IMR-90 (cell line): ENCODE data around the gene NPAS2. TPM values are rescaled to one million over a fixed set of nuclear protein-coding genes. Genes with fewer than 3 reads are reported as not detected.

ENCODE experiments used
- ATAC-seq: fragments of 200-7000 bp; cut with Tn5 transposase; 2 replicates; pipeline ENCODE4 v1.9.1; 2020; ENCODE audit warnings: low read depth, mild to moderate bottlenecking, moderate library complexity
- BruUV-seq: library from RNA; stranded (reverse); fragments of 400-500 nt; replicated peaks from 2 replicates; lab custom pipeline; 2021; lab: Mats Ljungman, UMichigan
- CTCF ChIA-PET: fragments of 300-600 bp; formaldehyde crosslinking; extraction: SDS; loops from one replicate; lab custom pipeline; 2021; ENCODE audit warnings: antibody characterized with exemption; lab: Yijun Ruan, JAX
- POLR2A ChIA-PET: fragments of 300-600 bp; sonication (Branson Sonifier 250); formaldehyde crosslinking; loops from one replicate; lab custom pipeline; 2022; ENCODE audit warnings: antibody characterized with exemption; ENCODE audit not compliant: unreplicated experiment; lab: Charles Lee
- DNase-seq: peaks from one replicate; pipeline ENCODE4 v3.0.0; 2013
- H2AFZ ChIP-seq: replicated peaks from 2 replicates; pipeline ENCODE3; 2013; ENCODE audit warnings: low read length, mild to moderate bottlenecking; ENCODE audit not compliant: poor library complexity
- H2AK5ac ChIP-seq: 2 replicates; pipeline ENCODE4 v1.6.1; 2013; ENCODE audit warnings: low read depth, low read length, inconsistent platforms
- H2AK9ac ChIP-seq: replicated peaks from 2 replicates; pipeline ENCODE3; 2013; ENCODE audit warnings: mild to moderate bottlenecking, low read depth, low read length, moderate library complexity; ENCODE audit not compliant: poor library complexity
- H2BK120ac ChIP-seq: 2 replicates; pipeline ENCODE4 v1.6.1; 2013; ENCODE audit warnings: low read depth, low read length, inconsistent platforms
- H2BK15ac ChIP-seq: 3 replicates; pipeline ENCODE4 v1.6.1; 2013; ENCODE audit warnings: low read depth, low read length, inconsistent platforms
- H2BK20ac ChIP-seq: 2 replicates; pipeline ENCODE4 v1.6.1; 2013; ENCODE audit warnings: low read depth, mild to moderate bottlenecking, inconsistent platforms, low read length, moderate library complexity
- H2BK5ac ChIP-seq: 2 replicates; pipeline ENCODE4 v1.6.1; 2013; ENCODE audit warnings: mild to moderate bottlenecking, low read depth, low read length, inconsistent platforms; ENCODE audit not compliant: poor library complexity, severe bottlenecking
- H3K14ac ChIP-seq: replicated peaks from 2 replicates; pipeline ENCODE4 v1.6.1; 2013; ENCODE audit warnings: low read depth, low read length, inconsistent platforms
- H3K18ac ChIP-seq: 2 replicates; pipeline ENCODE4 v1.6.1; 2013; ENCODE audit warnings: low read depth, low read length, control low read depth
- H3K23ac ChIP-seq: 2 replicates; pipeline ENCODE4 v1.6.1; 2013; ENCODE audit warnings: low read depth, low read length, inconsistent platforms
- H3K27ac ChIP-seq: 2 replicates; pipeline ENCODE4 v1.5.1; 2013; ENCODE audit warnings: mild to moderate bottlenecking, control low read depth, low read length; ENCODE audit not compliant: insufficient read depth
- H3K27me3 ChIP-seq: 2 replicates; pipeline ENCODE4 v1.6.1; 2013; ENCODE audit warnings: low read length; ENCODE audit not compliant: control insufficient read depth, insufficient read depth
- H3K36me3 ChIP-seq: 2 replicates; pipeline ENCODE4 v1.6.1; 2013; ENCODE audit warnings: low read length, mixed read lengths; ENCODE audit not compliant: control insufficient read depth, insufficient read depth
- H3K4ac ChIP-seq: 2 replicates; pipeline ENCODE4 v1.6.1; 2013; ENCODE audit warnings: low read depth, low read length, inconsistent platforms
- H3K4me1 ChIP-seq: 2 replicates; pipeline ENCODE4 v1.6.1; 2013; ENCODE audit warnings: low read length, mixed read lengths; ENCODE audit not compliant: control insufficient read depth, insufficient read depth
- H3K4me2 ChIP-seq: 2 replicates; pipeline ENCODE4 v1.6.1; 2013; ENCODE audit warnings: low read depth, mild to moderate bottlenecking, control low read depth, low read length, moderate library complexity
- H3K4me3 ChIP-seq: 2 replicates; pipeline ENCODE4 v1.5.1; 2013; ENCODE audit warnings: low read depth, mild to moderate bottlenecking, control low read depth, low read length, moderate library complexity; ENCODE audit not compliant: insufficient read depth
- H3K56ac ChIP-seq: 2 replicates; pipeline ENCODE4 v1.6.1; 2013; ENCODE audit warnings: low read length, inconsistent platforms; ENCODE audit not compliant: insufficient read depth; ENCODE audit errors: extremely low read depth
- H3K79me1 ChIP-seq, 2 experiments: 2 replicates each; pipeline ENCODE4 v1.6.1; 2013; ENCODE audit warnings: low read length in 2 of 2, inconsistent platforms in 1 of 2, low read depth in 1 of 2
- H3K9ac ChIP-seq: 2 replicates; pipeline ENCODE4 v1.6.1; 2013; ENCODE audit warnings: low read depth, low read length, control low read depth
- H3K9me1 ChIP-seq: 2 replicates; pipeline ENCODE4 v1.6.1; 2013; ENCODE audit warnings: low read length, inconsistent platforms; ENCODE audit not compliant: insufficient read depth
- H3K9me3 ChIP-seq: 2 replicates; pipeline ENCODE4 v1.6.1; 2013; ENCODE audit warnings: low read length; ENCODE audit not compliant: control insufficient read depth, insufficient read depth
- H4K20me1 ChIP-seq: 2 replicates; pipeline ENCODE4 v1.6.1; 2013; ENCODE audit warnings: low read length, inconsistent platforms; ENCODE audit not compliant: insufficient read depth
- H4K5ac ChIP-seq: 2 replicates; pipeline ENCODE4 v1.6.1; 2013; ENCODE audit warnings: mild to moderate bottlenecking, low read depth, low read length, control low read depth
- H4K8ac ChIP-seq, 2 experiments: 2 replicates each; pipeline ENCODE4 v1.6.1; 2013; ENCODE audit warnings: low read depth in 2 of 2, low read length in 2 of 2, control low read depth in 1 of 2, inconsistent platforms in 1 of 2
- H4K91ac ChIP-seq: 2 replicates; pipeline ENCODE4 v1.6.1; 2013; ENCODE audit warnings: low read depth, low read length, inconsistent platforms; ENCODE audit not compliant: insufficient read depth
- BHLHE40 ChIP-seq: fragments of 150-350 bp; IDR thresholded peaks from 2 replicates; pipeline ENCODE4 v1.6.1; 2016; ENCODE audit warnings: mild to moderate bottlenecking, low read depth, low read length
- CEBPB ChIP-seq: IDR thresholded peaks from 2 replicates; pipeline ENCODE4 v1.6.1; 2012; ENCODE audit warnings: low read depth, low read length, improper control_type of control experiment
- CHD1 ChIP-seq: IDR thresholded peaks from 2 replicates; pipeline ENCODE4 v1.6.1; 2012; ENCODE audit warnings: low read depth, low read length, improper control_type of control experiment
- CTCF ChIP-seq: conservative IDR thresholded peaks from 2 replicates; pipeline ENCODE4 v1.5.1; 2012; ENCODE audit warnings: mild to moderate bottlenecking, low read depth, low read length, improper control_type of control experiment
- ELK1 ChIP-seq: fragments of 150-350 bp; IDR thresholded peaks from 2 replicates; pipeline ENCODE4 v1.6.1; 2016; ENCODE audit warnings: low read depth, mild to moderate bottlenecking, low read length, moderate library complexity, borderline replicate concordance
- FOS ChIP-seq: fragments of 150-350 bp; IDR thresholded peaks from 2 replicates; pipeline ENCODE4 v1.6.1; 2016; ENCODE audit warnings: low read depth, low read length
- MAFK ChIP-seq: IDR thresholded peaks from 2 replicates; pipeline ENCODE4 v1.6.1; 2012; ENCODE audit warnings: low read depth, low read length, improper control_type of control experiment
- MAZ ChIP-seq: IDR thresholded peaks from 2 replicates; pipeline ENCODE4 v1.6.1; 2012; ENCODE audit warnings: low read depth, mild to moderate bottlenecking, low read length, improper control_type of control experiment, moderate library complexity, borderline replicate concordance
- MXI1 ChIP-seq: IDR thresholded peaks from 2 replicates; pipeline ENCODE4 v1.6.1; 2012; ENCODE audit warnings: low read depth, mild to moderate bottlenecking, low read length, moderate library complexity, borderline replicate concordance
- NFE2L2 ChIP-seq: fragments of 150-350 bp; IDR thresholded peaks from 2 replicates; pipeline ENCODE4 v1.6.1; 2016; ENCODE audit warnings: low read depth, mild to moderate bottlenecking, low read length
- POLR2A ChIP-seq: IDR thresholded peaks from 2 replicates; pipeline ENCODE4 v1.6.1; 2012; ENCODE audit warnings: mild to moderate bottlenecking, low read depth, low read length
- RAD21 ChIP-seq: IDR thresholded peaks from 2 replicates; pipeline ENCODE4 v1.6.1; 2012; ENCODE audit warnings: low read length, improper control_type of control experiment
- RCOR1 ChIP-seq: IDR thresholded peaks from 2 replicates; pipeline ENCODE4 v1.6.1; 2012; ENCODE audit warnings: mild to moderate bottlenecking, low read length, improper control_type of control experiment; ENCODE audit not compliant: insufficient replicate concordance
- RFX5 ChIP-seq: IDR thresholded peaks from 2 replicates; pipeline ENCODE4 v1.8.0; 2012; ENCODE audit warnings: low read depth, mild to moderate bottlenecking, low read length, moderate library complexity
- SMC3 ChIP-seq: fragments of 150-350 bp; IDR thresholded peaks from 2 replicates; pipeline ENCODE4 v1.6.1; 2016; ENCODE audit warnings: low read depth, mild to moderate bottlenecking, antibody characterized with exemption, low read length, moderate library complexity
- USF2 ChIP-seq: fragments of 150-350 bp; IDR thresholded peaks from 2 replicates; pipeline ENCODE4 v1.6.1; 2017; ENCODE audit warnings: mild to moderate bottlenecking, antibody characterized with exemption, low read length, low read depth
- WGBS, 2 experiments: methylation state at CpG; one replicate each; pipeline versions ENCODE4 v1.1.5 to v1.1.7; 2013; ENCODE audit warnings: missing lambda C conversion rate in 2 of 2; ENCODE audit not compliant: insufficient read length in 1 of 2; ENCODE audit errors: extremely low coverage in 2 of 2; 5-methylcytosine and 5-hydroxymethylcytosine counted together
- dilution Hi-C: fragments of 300-500 bp; cut with HindIII; formaldehyde crosslinking; loops from one replicate; pipeline ENCODE4 v1.14.3; 2018; ENCODE audit warnings: low sequenced_read_pairs; ENCODE audit not compliant: unreplicated experiment
- in situ Hi-C: fragments of 300-500 bp; cut with MboI; formaldehyde crosslinking; loops from 3 replicates; pipeline ENCODE4 v1.14.3; 2019; ENCODE audit warnings: low sequenced_read_pairs, inconsistent platforms, mixed read lengths
- intact Hi-C: fragments of 100-400 bp; cut with micrococcal nuclease; formaldehyde crosslinking; loops from 2 replicates; pipeline ENCODE4 v1.10.0; 2022
- polyA plus RNA-seq, 3 experiments: library from polyadenylated mRNA; depleted of rRNA; stranded (reverse); fragments of >200 nt; gene quantifications; 2 replicates each; pipeline ENCODE4 v1.2.3, GENCODE V29; 2012; ENCODE audit warnings: low replicate concordance in 1 of 3
- total RNA-seq: library from RNA; depleted of rRNA; stranded (reverse); fragments of >200 nt; gene quantifications from 2 replicates; pipeline ENCODE4 v1.2.3, GENCODE V29; 2012

Gene NPAS2
- total and polyA plus RNA-seq, 2 of the 4 experiments (the other 2 are of a cell fraction), result 5.2 to 14.8 TPM

GRCh38 chr2:100906679-100907078, 86.7 kb downstream of the NPAS2 start:
- Histone ChIP-seq H3K23ac (no peak overlapping the region), H3K56ac (no peak overlapping the region), H3K9me1 (peaks cover 32% of the 10 kb centered on the region), H2AK9ac (no peak overlapping the region), H3K27ac (no peak overlapping the region), H3K9me3 (no peaks in the 10 kb centered on the region), H2AFZ (no peak overlapping the region), H3K9ac (no peak overlapping the region), H4K5ac (no peak overlapping the region), H3K4me2 (no peak overlapping the region), H3K18ac (no peak overlapping the region), H3K4ac (no peak overlapping the region), H2BK120ac (no peak overlapping the region), H3K4me3 (no peak overlapping the region), H3K27me3 (no peaks in the 10 kb centered on the region), H2AK5ac (no peak overlapping the region), H2BK15ac (no peak overlapping the region), H2BK20ac (no peak overlapping the region), H4K91ac (no peak overlapping the region), H3K79me1 (peaks cover 11 to 23% of the 10 kb centered on the region in 2 experiments), H4K20me1 (peaks cover 10% of the 10 kb centered on the region), H3K36me3 (peaks cover 2% of the 10 kb centered on the region; the same call in 1 of the 2 replicates), H2BK5ac (no peak overlapping the region), H3K4me1 (peaks cover 16% of the 10 kb centered on the region), H4K8ac (no peak overlapping the region), H3K14ac (no peak overlapping the region)
- POLR2A ChIA-PET, result no interaction called here
- intact Hi-C loops, result no loop called here
- dilution Hi-C loops, result no loop called here
- ATAC-seq (no peak), DNase-seq (no peak)
- CTCF ChIA-PET, result interaction anchor here (1.0 kb wide), 1 partner anchor 10 kb away, joined by 3 read pairs; no protein-coding TSS in a partner anchor
- 100% methylated on average over 1 of the region's 5 CpGs; no CpG with 5 or more reads in 1 of the 2 experiments for WGBS, 2 experiments
- TF ChIP-seq POLR2A (no peak), MAZ (no peak), RFX5 (no peak), RCOR1 (no peak), BHLHE40 (no peak), ELK1 (no peak), CTCF (no peak), USF2 (no peak), CEBPB (no peak), SMC3 (no peak), FOS (no peak), MXI1 (no peak), MAFK (no peak), RAD21 (no peak), CHD1 (no peak), NFE2L2 (no peak)
- no TSS peak for BruUV-seq
- in situ Hi-C loops, result no loop called here
